Measurements from ENCODE around the gene RADX. TPM values are rescaled to one million over a fixed set of nuclear protein-coding genes. Genes with fewer than 3 reads are reported as not detected.
"Not testable (repeated sequence)": the region's sequence is repeated elsewhere in the genome, so short reads cannot be mapped to it uniquely, and the experiment has no call there.

Gene RADX
- total RNA-seq, 2 experiments from 2014 or later, result 3.6 to 4.3 TPM

DNA sequence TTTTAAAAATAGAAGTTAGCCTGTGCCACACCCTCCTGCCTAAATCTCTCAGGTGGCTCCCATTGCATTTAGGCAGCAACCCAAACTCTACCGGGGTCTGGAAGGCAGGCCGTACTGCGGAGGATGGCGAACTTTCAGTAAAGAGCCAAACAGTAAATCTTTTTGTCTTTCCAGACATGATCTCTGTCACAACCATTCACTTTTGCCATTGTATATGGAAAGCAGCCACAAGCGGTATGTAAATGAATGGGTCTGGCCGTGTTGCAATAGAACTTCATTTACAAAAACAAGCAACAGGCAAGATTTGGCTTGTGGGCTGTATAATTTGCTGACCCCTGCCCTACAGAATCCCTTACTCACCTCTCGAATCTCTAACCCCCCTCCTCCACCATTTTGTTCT is 3.3 kb downstream of the RADX start:
- Mint-ChIP-seq H3K27ac (no peak overlapping the region), H3K4me3 (no peak overlapping the region), H3K36me3 (ENCODE audit: low read depth) (no peaks in the 10 kb centered on the region), H3K9me3 (ENCODE audit: insufficient read depth) (no peaks in the 10 kb centered on the region), H3K4me1 (ENCODE audit: low read depth) (peaks cover 7% of the 10 kb centered on the region), H3K27me3 (ENCODE audit: low read depth) (no peaks in the 10 kb centered on the region)
- DNase-seq (no peak), ATAC-seq (no peak)
- CTCF ChIA-PET, result no interaction called here
- POLR2A ChIA-PET, result no interaction called here

DNA sequence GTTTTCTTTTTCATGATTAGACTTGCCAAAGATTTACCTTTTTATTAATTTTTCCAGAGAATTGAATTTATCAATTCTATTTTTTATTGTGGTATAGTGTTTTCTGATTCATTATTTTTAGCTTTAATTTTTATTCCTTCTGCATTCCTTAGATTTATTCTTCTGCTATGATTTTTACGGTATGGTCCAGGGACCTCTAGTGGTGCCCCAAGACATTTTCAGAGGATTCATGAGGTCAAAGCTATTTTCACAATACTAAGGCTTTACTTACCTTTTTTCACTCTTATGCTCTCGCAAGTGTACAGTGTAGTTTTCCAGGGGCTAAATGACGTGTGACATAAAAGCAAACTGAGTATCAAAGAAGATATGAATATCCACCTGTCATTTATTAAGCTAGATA is 8.0 kb downstream of the RADX start:
- DNase-seq, result no peak
- ATAC-seq, result no peak
- Mint-ChIP-seq H3K4me1 (ENCODE audit: low read depth) (no peaks in the 10 kb centered on the region), H3K36me3 (ENCODE audit: low read depth) (no peaks in the 10 kb centered on the region), H3K9me3 (ENCODE audit: insufficient read depth) (no peaks in the 10 kb centered on the region), H3K4me3 (no peak overlapping the region), H3K27me3 (ENCODE audit: low read depth) (no peaks in the 10 kb centered on the region), H3K27ac (no peak overlapping the region)
- CTCF ChIA-PET, result interaction anchor here (2.8 kb wide), 1 partner anchor 138 kb away, joined by 18 read pairs; no protein-coding TSS in a partner anchor
- POLR2A ChIA-PET, result no interaction called here

DNA sequence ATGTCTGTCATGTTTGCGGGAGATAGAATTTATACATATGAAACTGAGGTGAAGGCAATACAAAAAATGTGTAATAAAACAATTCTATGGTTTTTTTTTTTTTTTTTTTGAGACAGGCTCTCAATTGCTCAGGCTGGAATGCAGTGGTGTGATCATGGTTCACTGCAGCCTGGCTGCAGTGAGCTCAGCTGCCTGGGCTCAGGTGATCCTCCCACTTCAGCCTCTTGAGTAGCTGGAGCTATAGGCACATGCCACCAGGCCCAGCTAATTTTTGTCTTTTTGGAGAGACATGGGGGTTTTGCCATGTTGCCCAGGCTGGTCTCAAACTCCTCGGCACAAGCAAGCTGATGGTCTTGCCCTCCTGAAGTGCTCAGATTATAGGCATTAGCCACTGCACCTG is 10.1 kb downstream of the RADX start:
- Mint-ChIP-seq H3K4me1 (ENCODE audit: low read depth) (no peaks in the 10 kb centered on the region), H3K27ac (no peak overlapping the region), H3K9me3 (ENCODE audit: insufficient read depth) (no peaks in the 10 kb centered on the region), H3K4me3 (no peak overlapping the region), H3K36me3 (ENCODE audit: low read depth) (no peaks in the 10 kb centered on the region), H3K27me3 (ENCODE audit: low read depth) (no peaks in the 10 kb centered on the region)
- DNase-seq (no peak), ATAC-seq (no peak)
- ChIA-PET CTCF (no interaction called here), POLR2A (no interaction called here)

DNA sequence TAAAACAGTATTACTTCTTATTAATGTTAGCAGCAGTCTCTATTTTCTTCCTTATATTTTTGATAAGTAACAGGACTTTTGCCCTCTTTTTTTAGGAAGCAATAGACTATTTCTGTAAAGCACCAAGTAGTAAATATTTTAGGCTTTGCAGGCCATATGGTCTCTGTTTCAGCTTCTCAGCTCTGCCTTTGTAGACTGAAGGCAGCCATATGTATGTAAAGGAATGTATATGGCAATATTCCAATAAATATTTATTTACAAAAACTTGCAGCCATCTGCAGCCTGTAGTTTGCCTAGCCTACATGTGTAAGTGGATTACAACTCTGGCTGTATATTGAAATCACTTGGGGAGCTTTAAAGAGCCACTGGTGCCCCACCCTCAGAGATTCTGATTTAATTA is 15.0 kb downstream of the RADX start:
- POLR2A ChIA-PET, result no interaction called here
- Mint-ChIP-seq H3K36me3 (ENCODE audit: low read depth) (no peaks in the 10 kb centered on the region), H3K27ac (no peak overlapping the region), H3K27me3 (ENCODE audit: low read depth) (no peaks in the 10 kb centered on the region), H3K4me1 (ENCODE audit: low read depth) (no peaks in the 10 kb centered on the region), H3K4me3 (no peak overlapping the region), H3K9me3 (ENCODE audit: insufficient read depth) (no peaks in the 10 kb centered on the region)
- DNase-seq, result no peak
- ATAC-seq, result no peak
- CTCF ChIA-PET, result no interaction called here

DNA sequence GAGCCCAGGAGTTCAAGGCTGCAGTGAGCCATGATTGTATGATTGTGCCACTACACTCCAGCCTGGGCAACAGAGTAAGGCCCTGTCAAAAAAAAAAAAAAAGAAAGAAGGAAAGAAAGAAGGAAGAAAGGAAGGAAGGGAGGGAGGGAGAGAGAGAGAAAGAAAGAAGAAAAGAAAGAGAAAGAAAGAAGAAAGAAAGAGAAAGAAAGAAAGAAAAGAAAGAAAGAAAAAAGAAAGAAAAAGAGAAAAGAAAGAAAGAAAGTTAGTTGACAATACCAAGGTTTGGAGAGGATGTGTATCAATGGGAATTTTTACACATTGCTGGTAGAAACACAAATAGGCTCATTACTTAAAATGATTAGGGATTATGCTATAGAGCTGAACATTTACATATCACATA is 19.8 kb downstream of the RADX start:
- Mint-ChIP-seq H3K9me3 (ENCODE audit: insufficient read depth) (no peaks in the 10 kb centered on the region), H3K27ac (no peak overlapping the region), H3K4me3 (no peak overlapping the region), H3K27me3 (ENCODE audit: low read depth) (no peaks in the 10 kb centered on the region), H3K36me3 (ENCODE audit: low read depth) (no peaks in the 10 kb centered on the region), H3K4me1 (ENCODE audit: low read depth) (no peaks in the 10 kb centered on the region)
- ChIA-PET CTCF (no interaction called here), POLR2A (no interaction called here)
- ATAC-seq, result no peak
- no peak for DNase-seq

DNA sequence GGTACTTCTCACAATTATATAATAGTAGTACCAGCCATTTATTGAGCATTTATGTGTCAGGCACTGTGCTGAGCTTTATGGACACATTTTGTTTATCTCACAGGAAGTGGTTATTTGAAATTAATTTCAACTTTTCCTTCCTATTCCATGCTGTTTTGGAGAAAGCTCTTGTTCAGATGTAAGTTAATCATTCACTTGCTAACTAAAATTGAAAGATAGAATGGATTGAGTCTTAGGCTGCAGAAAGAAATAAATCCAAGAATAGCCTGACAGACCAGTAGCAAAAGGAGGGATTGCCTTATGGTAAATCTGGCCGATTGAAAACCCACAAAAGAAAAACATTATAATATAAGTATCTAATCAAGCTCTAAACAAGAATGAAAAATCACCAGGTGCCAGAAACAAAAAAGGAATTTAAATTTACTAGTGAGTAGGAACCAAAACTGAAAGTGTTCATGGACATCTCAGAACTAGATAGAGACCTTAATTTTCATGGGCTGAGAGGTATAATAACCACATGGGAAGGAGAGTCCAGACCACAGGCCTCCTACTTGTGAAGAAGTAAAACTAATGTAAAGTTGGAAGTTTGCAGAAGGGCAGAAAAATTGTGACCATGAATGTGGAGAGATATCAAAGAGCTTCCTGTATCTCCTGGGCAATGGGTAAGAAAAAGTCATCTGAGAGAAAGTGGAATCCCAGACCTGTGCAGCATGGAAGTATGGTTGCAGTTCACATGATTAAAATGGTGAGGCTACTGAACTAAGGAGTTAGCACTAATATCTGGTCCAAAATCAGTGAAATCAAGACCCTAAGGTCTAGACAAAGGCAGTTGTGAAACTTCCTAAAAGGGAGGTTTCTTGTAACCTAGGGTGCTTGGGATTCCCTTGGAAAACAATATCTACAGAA is 38.0 kb downstream of the RADX start:
- H3K9me3 Mint-ChIP-seq (ENCODE audit: insufficient read depth), result no peaks in the 10 kb centered on the region
- H3K27ac Mint-ChIP-seq, result peak overlapping the region; percentile 30
- no peak overlapping the region for H3K4me3 Mint-ChIP-seq
- H3K4me1 Mint-ChIP-seq (ENCODE audit: low read depth), result peaks cover 8% of the 10 kb centered on the region
- ChIA-PET POLR2A (no interaction called here), CTCF (no interaction called here)
- H3K27me3 Mint-ChIP-seq (ENCODE audit: low read depth), result no peaks in the 10 kb centered on the region
- peaks cover under 1% of the 10 kb centered on the region for H3K36me3 Mint-ChIP-seq (ENCODE audit: low read depth)
- DNase-seq (no peak), ATAC-seq (no peak)

DNA sequence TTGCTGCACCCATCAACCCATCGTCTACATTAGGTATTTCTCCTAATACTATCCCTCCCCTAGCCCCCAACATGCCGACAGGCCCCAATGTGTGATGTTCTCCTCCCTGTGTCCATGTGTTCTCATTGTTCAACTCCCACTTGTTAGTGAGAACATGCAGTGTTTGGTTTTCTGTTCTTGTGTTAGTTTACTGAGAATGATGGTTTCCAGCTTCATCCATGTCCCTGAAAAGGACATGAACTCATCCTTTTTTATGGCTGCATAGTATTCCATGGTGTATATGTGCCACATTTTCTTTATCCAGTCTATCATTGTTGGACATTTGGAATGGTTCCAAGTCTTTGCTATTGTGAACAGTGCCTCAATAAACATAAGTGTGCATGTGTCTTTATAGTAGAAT is 41.8 kb downstream of the RADX start:
- H3K9me3 Mint-ChIP-seq (ENCODE audit: insufficient read depth); ATAC-seq; CTCF ChIA-PET: not testable (repeated sequence)

DNA sequence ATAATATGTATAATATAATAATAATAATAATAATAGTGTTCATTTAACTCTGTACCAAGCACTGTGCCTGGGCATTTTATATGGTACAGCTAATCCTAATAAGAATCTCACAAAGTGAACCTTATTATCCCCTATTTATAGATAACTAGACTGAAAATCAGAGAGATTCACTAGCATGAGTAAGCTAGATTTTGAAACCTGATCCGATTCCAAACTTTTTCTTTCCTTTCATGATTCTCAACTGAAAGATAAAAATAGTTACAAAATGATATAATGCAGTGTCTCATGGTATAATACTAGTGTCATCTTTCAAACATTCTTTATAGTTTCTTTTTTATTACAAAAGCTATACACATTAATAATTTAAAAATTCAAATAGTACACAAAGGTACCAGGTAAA is 58.9 kb downstream of the RADX start:
- Mint-ChIP-seq H3K4me3 (no peak overlapping the region), H3K27ac (no peak overlapping the region), H3K4me1 (ENCODE audit: low read depth) (no peaks in the 10 kb centered on the region), H3K27me3 (ENCODE audit: low read depth) (no peaks in the 10 kb centered on the region), H3K36me3 (ENCODE audit: low read depth) (no peaks in the 10 kb centered on the region), H3K9me3 (ENCODE audit: insufficient read depth) (no peaks in the 10 kb centered on the region)
- ChIA-PET POLR2A (no interaction called here), CTCF (no interaction called here)
- DNase-seq (no peak), ATAC-seq (no peak)

More for the DNA sequence above, 41.8 kb downstream of the RADX start:
- DNase-seq; H3K27ac Mint-ChIP-seq; H3K36me3 Mint-ChIP-seq (ENCODE audit: low read depth); POLR2A ChIA-PET; H3K27me3 Mint-ChIP-seq (ENCODE audit: low read depth); H3K4me3 Mint-ChIP-seq; H3K4me1 Mint-ChIP-seq (ENCODE audit: low read depth): not testable (repeated sequence)

DNA sequence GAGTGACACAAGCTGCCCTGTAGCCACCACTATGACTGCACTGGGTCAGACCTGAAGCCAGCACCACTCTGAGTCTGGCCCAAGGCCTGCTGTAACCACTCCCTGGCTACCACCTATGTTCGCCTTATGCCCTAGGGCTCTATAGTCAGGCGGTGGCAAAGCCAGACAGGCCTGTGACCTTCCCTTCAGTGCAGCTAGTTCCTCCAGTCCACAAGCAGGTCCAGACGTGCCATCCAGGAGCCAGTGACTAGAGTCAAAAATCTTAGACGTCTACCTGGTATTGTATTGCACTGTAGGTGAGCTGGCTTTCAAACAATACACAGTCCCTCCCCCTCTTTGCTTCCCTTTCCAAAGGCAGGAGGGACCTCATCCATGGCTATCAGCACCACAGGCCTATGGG is 60.7 kb downstream of the RADX start:
- no peaks in the 10 kb centered on the region for H3K36me3 Mint-ChIP-seq (ENCODE audit: low read depth)
- ChIA-PET POLR2A (no interaction called here), CTCF (no interaction called here)

DNA sequence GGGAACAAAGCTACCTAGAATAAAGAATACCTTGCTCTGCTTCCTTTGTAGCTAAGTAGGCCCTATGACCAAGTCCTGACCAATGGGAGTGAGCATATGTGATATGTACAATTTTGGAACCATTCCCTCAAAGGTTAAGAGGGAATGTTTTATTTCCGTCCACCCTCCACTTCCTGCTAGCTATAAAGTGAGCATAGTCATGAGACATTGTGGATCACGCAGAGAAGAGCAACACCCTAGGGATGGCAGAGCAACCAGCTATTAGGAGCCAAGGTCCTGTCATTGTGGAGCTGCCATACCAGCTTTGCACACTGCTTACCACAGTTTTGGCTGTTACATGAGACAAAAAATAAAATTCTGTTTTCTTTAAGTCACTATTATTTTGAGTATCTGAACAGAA is 68.9 kb downstream of the RADX start:
- no peak overlapping the region for H3K4me3 Mint-ChIP-seq

More for the DNA sequence above, 60.7 kb downstream of the RADX start:
- Mint-ChIP-seq H3K27me3 (ENCODE audit: low read depth) (no peaks in the 10 kb centered on the region), H3K9me3 (ENCODE audit: insufficient read depth) (no peaks in the 10 kb centered on the region), H3K4me3 (no peak overlapping the region), H3K27ac (no peak overlapping the region), H3K4me1 (ENCODE audit: low read depth) (no peaks in the 10 kb centered on the region)
- ATAC-seq (no peak), DNase-seq (no peak)

DNA sequence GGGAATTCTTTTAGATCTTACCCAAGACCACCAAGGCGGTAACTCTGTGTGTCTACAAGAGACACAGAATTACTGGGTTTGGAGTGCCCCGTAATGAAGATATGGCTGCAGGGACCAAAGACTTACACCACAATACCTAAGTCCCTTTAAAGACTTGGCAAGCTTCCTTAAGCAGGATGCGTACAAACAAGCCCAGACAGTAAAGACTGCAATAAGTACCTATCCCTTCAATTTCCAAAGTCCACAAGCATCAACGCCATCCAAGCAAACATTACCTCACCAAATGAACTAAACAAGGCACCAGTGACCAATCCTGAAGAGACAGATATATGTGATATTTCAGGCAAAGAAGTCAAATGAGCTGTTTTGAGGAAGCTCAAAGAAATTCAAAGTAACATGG is 72.4 kb downstream of the RADX start:
- Mint-ChIP-seq H3K36me3 (ENCODE audit: low read depth) (no peaks in the 10 kb centered on the region), H3K27me3 (ENCODE audit: low read depth) (no peaks in the 10 kb centered on the region), H3K9me3 (ENCODE audit: insufficient read depth) (no peaks in the 10 kb centered on the region), H3K4me1 (ENCODE audit: low read depth) (no peaks in the 10 kb centered on the region), H3K4me3 (no peak overlapping the region), H3K27ac (no peak overlapping the region)
- ChIA-PET CTCF (no interaction called here), POLR2A (no interaction called here)
- no peak for DNase-seq
- ATAC-seq, result no peak

More for the DNA sequence above, 68.9 kb downstream of the RADX start:
- Mint-ChIP-seq H3K27ac (no peak overlapping the region), H3K4me1 (ENCODE audit: low read depth) (no peaks in the 10 kb centered on the region), H3K27me3 (ENCODE audit: low read depth) (no peaks in the 10 kb centered on the region), H3K9me3 (ENCODE audit: insufficient read depth) (no peaks in the 10 kb centered on the region), H3K36me3 (ENCODE audit: low read depth) (no peaks in the 10 kb centered on the region)
- CTCF ChIA-PET, result no interaction called here
- POLR2A ChIA-PET, result no interaction called here
- ATAC-seq (no peak), DNase-seq (no peak)

DNA sequence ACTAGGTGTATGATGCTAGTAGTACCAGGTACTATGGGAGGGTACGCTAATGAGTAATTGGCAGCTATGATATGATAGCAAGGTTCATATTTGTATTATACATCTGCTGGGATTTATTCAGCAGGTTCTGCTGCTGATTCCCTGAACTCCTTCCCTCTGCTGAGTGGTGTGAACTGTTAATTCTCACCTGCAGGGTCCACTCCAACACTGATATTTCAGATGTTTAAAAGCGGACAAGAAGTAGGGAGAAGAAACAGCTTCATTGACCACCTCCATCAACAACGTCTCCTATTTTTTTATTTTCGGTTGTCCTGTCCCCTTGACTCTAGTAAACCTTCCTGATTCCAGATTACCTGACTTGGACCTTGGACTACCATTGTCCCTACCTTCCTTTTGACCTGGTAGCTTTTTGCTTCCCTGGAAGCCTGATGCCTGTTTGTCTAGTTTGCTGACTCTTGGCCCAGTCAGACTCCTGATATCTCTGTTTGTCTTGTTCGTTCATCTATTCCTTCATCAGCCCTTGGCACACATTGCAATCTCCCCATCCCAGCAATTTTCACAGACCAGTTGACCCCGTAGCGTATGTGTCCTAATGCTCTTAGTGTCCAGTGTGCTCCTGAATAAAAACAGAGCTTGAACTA is 80.8 kb downstream of the RADX start:
- Mint-ChIP-seq H3K4me1 (ENCODE audit: low read depth) (no peaks in the 10 kb centered on the region), H3K4me3 (no peak overlapping the region), H3K27ac (no peak overlapping the region), H3K36me3 (ENCODE audit: low read depth) (no peaks in the 10 kb centered on the region), H3K9me3 (ENCODE audit: insufficient read depth) (no peaks in the 10 kb centered on the region), H3K27me3 (ENCODE audit: low read depth) (peaks cover 11% of the 10 kb centered on the region)
- ChIA-PET POLR2A (no interaction called here), CTCF (no interaction called here)
- DNase-seq (no peak), ATAC-seq (no peak)
